Stimulated activated memory B cell treated with anti-CD40 and anti-IgM and Interleukin-4, amounts not matched to agents 10 μg/mL and 1 μg/mL and 100 μg/mL, for 72 hours (primary cell): ENCODE measurements around the gene WFDC13.
"Not testable (repeated sequence)": the region's sequence is repeated elsewhere in the genome, so short reads cannot be mapped to it uniquely, and the experiment has no call there.

ENCODE experiments used
- ATAC-seq: fragments of 150-1000 bp; cut with Tn5 transposase; 2 replicates; pipeline ENCODE4 v1.10.0; 2021
- H3K27ac Mint-ChIP-seq: one replicate; pipeline ENCODE4 v1.8.0; 2022; ENCODE audit warnings: mild to moderate bottlenecking, mixed read lengths
- H3K27me3 Mint-ChIP-seq: one replicate; pipeline ENCODE4 v1.8.0; 2022; ENCODE audit warnings: mixed read lengths
- H3K36me3 Mint-ChIP-seq: one replicate; pipeline ENCODE4 v1.8.0; 2022; ENCODE audit warnings: mixed read lengths
- H3K4me1 Mint-ChIP-seq: one replicate; pipeline ENCODE4 v1.8.0; 2022; ENCODE audit warnings: mixed read lengths
- H3K4me3 Mint-ChIP-seq: one replicate; pipeline ENCODE4 v1.8.0; 2022; ENCODE audit warnings: mild to moderate bottlenecking, moderate library complexity, mixed read lengths
- H3K9me3 Mint-ChIP-seq: one replicate; pipeline ENCODE4 v1.8.0; 2022; ENCODE audit warnings: mixed read lengths

WFDC13 gene

GRCh38 chr20:45701873-45702272, at the start of gene WFDC13:
Gene WFDC13 (plus strand): TSS chr20:45702038. CDS start chr20:45702124, 86 bp downstream.
- H3K36me3 Mint-ChIP-seq = no peaks in the 10 kb centered on the region
- peaks cover 10% of the 10 kb centered on the region for H3K4me1 Mint-ChIP-seq
- peaks cover 11% of the 10 kb centered on the region for H3K27me3 Mint-ChIP-seq
- peak within 1 kb of the TSS; percentile 10 for H3K27ac Mint-ChIP-seq
- H3K9me3 Mint-ChIP-seq = no peaks in the 10 kb centered on the region
- no peak within 1 kb of the TSS for H3K4me3 Mint-ChIP-seq
- no peak for ATAC-seq

- H3K27ac Mint-ChIP-seq, H3K4me1 Mint-ChIP-seq, H3K36me3 Mint-ChIP-seq, H3K4me3 Mint-ChIP-seq, ATAC-seq, H3K9me3 Mint-ChIP-seq, H3K27me3 Mint-ChIP-seq: not testable (repeated sequence)
Measured at GRCh38 chr20:45657038-45657437, 44.8 kb upstream of the WFDC13 start.

- peaks cover 3% of the 10 kb centered on the region for H3K9me3 Mint-ChIP-seq
- no peaks in the 10 kb centered on the region for H3K36me3 Mint-ChIP-seq
- H3K27ac Mint-ChIP-seq = no peak within 1 kb of the TSS
- H3K27me3 Mint-ChIP-seq = peaks cover 35% of the 10 kb centered on the region
- H3K4me3 Mint-ChIP-seq = no peak within 1 kb of the TSS
- no peak for ATAC-seq
- H3K4me1 Mint-ChIP-seq = no peaks in the 10 kb centered on the region
Measured at GRCh38 chr20:45670139-45670538, 31.7 kb upstream of the WFDC13 start, which contains the start of gene WFDC11. Gene WFDC11 (minus strand): TSS chr20:45670239. CDS start chr20:45650600, 19,639 bp downstream.

- H3K4me1 Mint-ChIP-seq = no peaks in the 10 kb centered on the region
- H3K27me3 Mint-ChIP-seq = peaks cover 23% of the 10 kb centered on the region
- no peak for ATAC-seq
- no peak overlapping the region for H3K27ac Mint-ChIP-seq
- H3K4me3 Mint-ChIP-seq = no peak overlapping the region
- H3K36me3 Mint-ChIP-seq = peaks cover 2% of the 10 kb centered on the region
- peaks cover 14% of the 10 kb centered on the region for H3K9me3 Mint-ChIP-seq
Measured at GRCh38 chr20:45672765-45673164, 29.1 kb upstream of the WFDC13 start.

- Mint-ChIP-seq H3K36me3 (peaks cover 5% of the 10 kb centered on the region), H3K9me3 (peaks cover 26% of the 10 kb centered on the region), H3K27ac (no peak overlapping the region), H3K4me3 (no peak overlapping the region), H3K27me3 (peaks cover 20% of the 10 kb centered on the region), H3K4me1 (no peaks in the 10 kb centered on the region)
- no peak for ATAC-seq
Measured at GRCh38 chr20:45679650-45680049, 22.2 kb upstream of the WFDC13 start.

- H3K4me3 Mint-ChIP-seq = no peak overlapping the region
- peaks cover 16% of the 10 kb centered on the region for H3K27me3 Mint-ChIP-seq
- H3K9me3 Mint-ChIP-seq = no peaks in the 10 kb centered on the region
- no peaks in the 10 kb centered on the region for H3K4me1 Mint-ChIP-seq
- peak; percentile 39 for ATAC-seq
- H3K27ac Mint-ChIP-seq = no peak overlapping the region
- no peaks in the 10 kb centered on the region for H3K36me3 Mint-ChIP-seq
Measured at GRCh38 chr20:45685896-45686295, 15.9 kb upstream of the WFDC13 start.

- not testable (repeated sequence) for H3K4me1 Mint-ChIP-seq, ATAC-seq, H3K4me3 Mint-ChIP-seq, H3K36me3 Mint-ChIP-seq, H3K27ac Mint-ChIP-seq, H3K9me3 Mint-ChIP-seq
- peaks cover 59% of the 10 kb centered on the region for H3K27me3 Mint-ChIP-seq
Measured at GRCh38 chr20:45693346-45693745, 8.5 kb upstream of the WFDC13 start.

GRCh38 chr20:45695496-45695895, 6.3 kb upstream of the WFDC13 start:
- ATAC-seq = no peak
- Mint-ChIP-seq H3K4me3 (no peak overlapping the region), H3K9me3 (no peaks in the 10 kb centered on the region), H3K4me1 (peaks cover 1% of the 10 kb centered on the region), H3K27ac (no peak overlapping the region), H3K36me3 (no peaks in the 10 kb centered on the region), H3K27me3 (peaks cover 56% of the 10 kb centered on the region)

GRCh38 chr20:45701104-45701503, 734 bp upstream of the WFDC13 start:
- no peaks in the 10 kb centered on the region for H3K9me3 Mint-ChIP-seq
- H3K4me1 Mint-ChIP-seq = peaks cover 10% of the 10 kb centered on the region
- H3K27ac Mint-ChIP-seq = peak overlapping the region; percentile 10
- no peak overlapping the region for H3K4me3 Mint-ChIP-seq
- peaks cover 17% of the 10 kb centered on the region for H3K27me3 Mint-ChIP-seq
- peak; percentile 64 for ATAC-seq
- H3K36me3 Mint-ChIP-seq = no peaks in the 10 kb centered on the region

GRCh38 chr20:45704969-45705637, 3.3 kb downstream of the WFDC13 start, which contains the start of gene WFDC10B:
Gene WFDC10B (minus strand): TSS chr20:45705019. CDS start chr20:45685992, 19,027 bp downstream.
- ATAC-seq = no peak
- Mint-ChIP-seq H3K27ac (no peak within 1 kb of the TSS), H3K9me3 (no peaks in the 10 kb centered on the region), H3K4me3 (no peak within 1 kb of the TSS), H3K4me1 (peaks cover 10% of the 10 kb centered on the region), H3K27me3 (peaks cover 25% of the 10 kb centered on the region), H3K36me3 (no peaks in the 10 kb centered on the region)

GRCh38 chr20:45716141-45716688, 14.4 kb downstream of the WFDC13 start:
- Mint-ChIP-seq H3K4me1 (peaks cover 38% of the 10 kb centered on the region), H3K27ac (peak overlapping the region; percentile 31), H3K27me3 (peaks cover 22% of the 10 kb centered on the region), H3K36me3 (peaks cover 11% of the 10 kb centered on the region), H3K9me3 (peaks cover 12% of the 10 kb centered on the region)
- H3K4me3 Mint-ChIP-seq = not testable (repeated sequence)
- ATAC-seq = peak; percentile 48

- Mint-ChIP-seq H3K4me3 (no peak within 1 kb of the TSS), H3K27me3 (peaks cover 31% of the 10 kb centered on the region), H3K9me3 (peaks cover 6% of the 10 kb centered on the region), H3K4me1 (peaks cover 9% of the 10 kb centered on the region), H3K36me3 (peaks cover 9% of the 10 kb centered on the region), H3K27ac (no peak within 1 kb of the TSS)
- no peak for ATAC-seq
Measured at GRCh38 chr20:45722047-45722446, 20.2 kb downstream of the WFDC13 start, which contains the start of gene SPINT4. Gene SPINT4 (plus strand): TSS chr20:45722347. CDS start chr20:45722368, 21 bp downstream.

GRCh38 chr20:45725134-45725533, 23.3 kb downstream of the WFDC13 start:
- Mint-ChIP-seq H3K4me3 (no peak overlapping the region), H3K9me3 (no peaks in the 10 kb centered on the region), H3K27me3 (peaks cover 16% of the 10 kb centered on the region), H3K27ac (no peak overlapping the region), H3K4me1 (no peaks in the 10 kb centered on the region), H3K36me3 (no peaks in the 10 kb centered on the region)
- no peak for ATAC-seq

- no peaks in the 10 kb centered on the region for H3K4me1 Mint-ChIP-seq
- no peak overlapping the region for H3K4me3 Mint-ChIP-seq
- H3K27ac Mint-ChIP-seq = no peak overlapping the region
- H3K9me3 Mint-ChIP-seq = peaks cover 4% of the 10 kb centered on the region
- no peaks in the 10 kb centered on the region for H3K36me3 Mint-ChIP-seq
- peaks cover 28% of the 10 kb centered on the region for H3K27me3 Mint-ChIP-seq
- no peak for ATAC-seq
Measured at GRCh38 chr20:45727044-45727443, 25.2 kb downstream of the WFDC13 start.

GRCh38 chr20:45732199-45732598, 30.4 kb downstream of the WFDC13 start:
- no peak for ATAC-seq
- H3K4me1 Mint-ChIP-seq = no peaks in the 10 kb centered on the region
- peaks cover 9% of the 10 kb centered on the region for H3K9me3 Mint-ChIP-seq
- peaks cover 33% of the 10 kb centered on the region for H3K27me3 Mint-ChIP-seq
- no peaks in the 10 kb centered on the region for H3K36me3 Mint-ChIP-seq
- H3K27ac Mint-ChIP-seq = no peak overlapping the region
- H3K4me3 Mint-ChIP-seq = no peak overlapping the region

GRCh38 chr20:45735552-45735951, 33.7 kb downstream of the WFDC13 start:
- H3K36me3 Mint-ChIP-seq = no peaks in the 10 kb centered on the region
- no peaks in the 10 kb centered on the region for H3K4me1 Mint-ChIP-seq
- H3K27me3 Mint-ChIP-seq = peaks cover 32% of the 10 kb centered on the region
- peaks cover 9% of the 10 kb centered on the region for H3K9me3 Mint-ChIP-seq
- no peak overlapping the region for H3K27ac Mint-ChIP-seq
- H3K4me3 Mint-ChIP-seq = no peak overlapping the region
- no peak for ATAC-seq
